LNCAP (cell line): ENCODE data around the gene CPNE5.

Experiments used
- TF ChIP-seq, protein P1 (sequence below): fragments of 450-650 bp; IDR thresholded peaks from 2 replicates; pipeline ENCODE4 v1.5.1; 2017; ENCODE audit warnings: mild to moderate bottlenecking

Gene CPNE5

DNA sequence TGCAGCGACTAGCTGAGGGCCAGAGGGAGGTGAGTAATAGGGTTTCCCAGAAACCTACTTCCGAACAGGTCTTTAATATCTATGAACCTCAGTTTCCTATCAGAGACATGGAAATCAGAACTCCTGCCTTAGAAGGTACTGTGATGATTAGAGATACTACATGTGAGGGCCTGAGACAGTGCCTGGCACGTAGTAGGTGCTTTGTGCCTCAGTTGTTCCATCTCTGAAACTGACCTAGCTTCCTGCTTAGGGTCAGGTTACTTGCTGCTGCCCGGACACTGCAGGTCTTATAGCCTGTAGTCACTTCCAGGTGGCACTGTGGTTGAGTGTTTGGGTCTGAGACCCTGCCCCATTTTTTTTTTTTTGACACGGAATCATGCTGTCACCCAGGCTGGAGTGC, 120.7 kb downstream of the CPNE5 start:
- TF ChIP-seq, protein P1, sequence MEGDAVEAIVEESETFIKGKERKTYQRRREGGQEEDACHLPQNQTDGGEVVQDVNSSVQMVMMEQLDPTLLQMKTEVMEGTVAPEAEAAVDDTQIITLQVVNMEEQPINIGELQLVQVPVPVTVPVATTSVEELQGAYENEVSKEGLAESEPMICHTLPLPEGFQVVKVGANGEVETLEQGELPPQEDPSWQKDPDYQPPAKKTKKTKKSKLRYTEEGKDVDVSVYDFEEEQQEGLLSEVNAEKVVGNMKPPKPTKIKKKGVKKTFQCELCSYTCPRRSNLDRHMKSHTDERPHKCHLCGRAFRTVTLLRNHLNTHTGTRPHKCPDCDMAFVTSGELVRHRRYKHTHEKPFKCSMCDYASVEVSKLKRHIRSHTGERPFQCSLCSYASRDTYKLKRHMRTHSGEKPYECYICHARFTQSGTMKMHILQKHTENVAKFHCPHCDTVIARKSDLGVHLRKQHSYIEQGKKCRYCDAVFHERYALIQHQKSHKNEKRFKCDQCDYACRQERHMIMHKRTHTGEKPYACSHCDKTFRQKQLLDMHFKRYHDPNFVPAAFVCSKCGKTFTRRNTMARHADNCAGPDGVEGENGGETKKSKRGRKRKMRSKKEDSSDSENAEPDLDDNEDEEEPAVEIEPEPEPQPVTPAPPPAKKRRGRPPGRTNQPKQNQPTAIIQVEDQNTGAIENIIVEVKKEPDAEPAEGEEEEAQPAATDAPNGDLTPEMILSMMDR: no peak

DNA sequence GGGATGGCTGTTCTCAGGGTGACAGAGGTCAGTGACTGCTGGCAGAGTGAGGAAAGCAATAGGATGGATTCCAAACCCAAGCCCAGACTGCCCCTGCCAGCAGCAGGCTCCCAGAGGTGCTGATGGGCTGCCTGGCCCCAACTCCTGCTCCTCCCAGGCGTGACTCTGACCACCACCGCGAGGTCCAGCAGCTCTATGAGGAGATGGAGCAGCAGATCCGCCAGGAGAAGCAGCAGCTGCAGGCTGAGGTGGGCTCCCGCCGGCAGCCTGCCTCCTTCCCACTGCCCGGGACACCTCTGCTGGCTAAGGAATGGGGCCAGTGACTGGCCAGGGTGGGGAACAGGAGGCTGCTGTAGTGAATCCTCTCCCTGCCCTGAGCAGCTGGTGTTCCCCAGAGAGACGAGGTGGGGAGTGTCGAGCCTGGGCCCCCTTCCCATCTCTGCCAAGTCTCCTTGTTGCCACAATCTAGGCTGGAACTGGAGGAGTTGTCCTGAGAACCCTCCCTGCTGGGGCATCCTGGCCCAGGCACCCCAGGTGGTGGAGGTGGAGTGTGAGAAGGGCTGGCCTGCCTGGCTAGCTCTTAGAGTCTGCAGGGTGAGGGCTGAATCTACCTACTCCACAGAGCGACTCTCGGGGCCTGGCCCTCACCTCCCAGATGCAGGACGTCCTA, 121.2 kb downstream of the CPNE5 start:
- TF ChIP-seq, protein P1: no peak

DNA sequence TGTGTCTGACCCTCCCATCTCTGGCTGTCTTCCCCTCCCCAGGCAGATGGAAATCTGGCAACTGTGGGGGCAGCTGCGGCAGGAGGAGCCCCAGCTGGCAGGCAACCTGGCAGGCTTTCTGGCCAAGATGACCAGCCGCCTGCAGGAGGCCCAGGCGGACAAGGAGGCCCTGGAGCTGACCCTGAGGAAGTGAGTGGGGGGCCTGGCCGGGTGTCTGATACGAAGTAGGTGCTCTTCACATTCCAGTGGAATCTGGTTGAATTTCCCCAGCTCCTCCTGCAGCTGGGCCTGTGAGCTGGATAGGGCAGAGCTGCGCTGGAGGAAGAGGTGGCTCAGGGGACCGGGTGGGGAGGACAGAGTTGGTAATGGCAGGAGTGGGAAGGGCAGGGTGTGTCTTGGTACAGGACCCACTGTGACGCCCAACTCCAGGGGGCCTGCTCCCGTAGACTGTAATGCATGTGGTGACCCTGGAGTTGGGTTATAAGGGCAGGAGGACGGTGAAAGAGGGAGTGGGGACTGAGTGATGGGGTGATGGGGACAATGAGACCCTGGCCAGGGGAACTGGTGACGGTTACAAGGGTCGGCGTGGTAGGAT, 121.9 kb downstream of the CPNE5 start:
- TF ChIP-seq, protein P1: no peak

DNA sequence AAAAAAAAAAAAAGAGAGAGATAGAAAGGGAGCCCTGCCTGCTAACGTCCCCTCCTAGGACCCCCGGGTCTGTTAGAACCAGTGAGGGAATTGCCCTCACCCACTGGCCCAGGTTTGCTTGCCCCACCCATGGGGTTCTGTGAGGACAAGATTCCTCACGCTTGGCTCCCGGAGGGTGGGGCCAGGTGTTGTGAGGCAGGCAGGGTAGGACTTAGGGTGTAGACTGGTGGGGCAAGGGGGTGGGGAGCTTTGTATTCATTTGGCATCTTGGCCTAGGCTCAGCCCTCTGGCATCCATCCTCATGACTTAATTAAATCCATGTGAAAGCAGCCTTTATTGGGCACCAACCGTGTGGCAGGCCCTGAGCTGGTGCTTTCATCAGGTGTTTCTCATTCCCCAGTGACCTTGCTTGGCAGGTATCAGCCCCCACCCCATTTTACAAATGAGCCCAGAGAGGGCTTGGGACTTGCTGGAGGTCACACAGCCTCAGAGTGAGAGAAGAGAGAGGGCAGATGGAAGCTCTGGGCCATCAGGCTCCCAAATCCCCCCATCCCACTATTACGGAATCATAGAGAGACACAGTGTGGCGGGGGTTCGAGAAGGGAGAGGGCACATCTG, 122.7 kb downstream of the CPNE5 start:
- TF ChIP-seq, protein P1: no peak

DNA sequence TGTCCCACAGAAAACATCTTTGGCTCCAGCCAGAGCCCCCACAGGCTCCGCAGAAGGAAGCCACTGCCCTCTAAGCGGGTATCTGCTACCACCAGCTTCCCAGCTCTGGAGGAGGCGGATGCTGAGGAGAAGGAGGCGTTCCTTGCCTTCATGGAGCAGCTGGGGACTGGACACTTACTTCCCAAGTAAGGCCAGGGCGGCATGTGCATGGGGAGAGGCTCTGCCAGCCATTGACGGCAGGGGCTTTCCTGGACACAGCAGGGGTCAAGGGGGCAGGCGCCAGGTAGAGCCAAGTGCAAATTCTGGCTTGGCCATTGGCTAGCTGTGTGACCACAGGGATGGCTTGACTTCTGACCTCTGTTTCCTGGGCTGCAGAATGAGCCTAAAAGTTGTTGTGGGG, 123.8 kb downstream of the CPNE5 start:
- TF ChIP-seq, protein P1: no peak

DNA sequence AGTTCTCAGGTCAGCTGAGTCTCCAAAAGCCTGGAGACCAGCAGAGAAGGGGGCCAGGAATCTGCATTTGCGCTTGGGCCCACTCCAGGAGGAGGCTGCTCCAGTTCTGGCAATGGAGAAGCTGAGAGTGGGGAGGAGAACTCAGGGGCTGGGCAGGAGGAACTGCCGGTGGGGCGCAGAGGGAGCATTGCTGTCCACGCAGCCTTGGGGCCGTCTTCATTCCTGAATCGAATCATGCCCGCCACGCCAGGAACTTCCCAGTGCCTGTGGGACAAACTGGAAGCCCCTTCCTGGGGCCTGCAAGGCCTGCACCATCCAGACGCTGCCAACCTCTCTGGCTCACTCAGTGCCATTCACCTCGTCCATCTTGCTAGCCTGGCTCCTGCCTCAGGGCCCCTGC, 124.7 kb downstream of the CPNE5 start:
- TF ChIP-seq, protein P1: no peak

DNA sequence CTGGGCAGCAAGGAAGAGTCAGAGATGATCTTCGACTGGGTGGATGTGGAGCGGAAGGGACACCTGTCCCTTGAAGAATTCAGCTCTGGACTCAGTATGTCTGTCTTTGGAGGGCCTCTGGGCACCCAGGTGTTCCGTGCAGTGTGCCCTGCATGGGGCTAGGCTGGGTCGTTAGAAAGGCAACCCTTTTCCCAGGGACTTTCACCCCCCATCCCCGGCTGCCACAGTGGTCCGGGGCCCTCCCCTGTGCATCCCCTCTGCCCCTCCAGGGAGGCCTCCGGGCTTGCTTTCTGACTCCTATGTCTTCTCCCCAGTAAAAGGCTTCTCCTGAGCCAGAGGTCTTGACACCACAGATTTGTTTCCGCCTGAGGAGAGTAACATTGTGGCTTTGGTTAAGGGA, 125.4 kb downstream of the CPNE5 start:
- TF ChIP-seq, protein P1: no peak
